OCI-LY3 (cell line): ENCODE measurements around the gene TMIGD1.

Source experiments
- CTCF ChIP-seq: fragments of 200-600, 300-600 bp; sonication (generic); IDR thresholded peaks from 2 replicates; pipeline ENCODE4 v1.5.1; 2014; ENCODE audit warnings: antibody characterized with exemption, low read length, low read depth
- EZH2phosphoT487 ChIP-seq: fragments of 200-600 bp; shearing (Covaris generic); IDR thresholded peaks from 2 replicates; pipeline ENCODE4 v1.6.1; 2018; ENCODE audit warnings: antibody characterized with exemption, mixed run types, low read depth

- TF ChIP-seq CTCF (no peak), EZH2phosphoT487 (no peak)
Measured at GRCh38 chr17:30332057-30332542, 1.8 kb downstream of the TMIGD1 start.
